A549 (cell line): ENCODE measurements around the gene FTCD.

ENCODE experiments used
- BHLHE40 ChIP-seq: IDR thresholded peaks from 2 replicates; pipeline ENCODE4 v1.6.1; 2012; ENCODE audit warnings: low read depth, low read length, inconsistent platforms
- CTCF ChIP-seq: fragments of >200 bp; sonication (Bioruptor Twin); formaldehyde crosslinking; IDR thresholded peaks from 3 replicates; pipeline ENCODE4 v1.5.1; 2016
- EP300 ChIP-seq, 2 experiments: fragments of >200 bp; sonication (Bioruptor Twin); formaldehyde crosslinking; IDR thresholded peaks; 2 replicates in 1 of 2; 3 replicates in 1 of 2; pipeline ENCODE4 v1.6.1; 2016 to 2017
- ESRRA ChIP-seq: fragments of 150-350 bp; IDR thresholded peaks from 2 replicates; pipeline ENCODE4 v1.6.1; 2014; ENCODE audit warnings: mild to moderate bottlenecking, low read length, borderline replicate concordance
- JUNB ChIP-seq: fragments of >200 bp; sonication (Bioruptor Twin); formaldehyde crosslinking; IDR thresholded peaks from 2 replicates; pipeline ENCODE4 v1.6.1; 2016
- MYC ChIP-seq: IDR thresholded peaks from 2 replicates; pipeline ENCODE4 v1.6.1; 2012; ENCODE audit warnings: mild to moderate bottlenecking, inconsistent platforms, low read length, improper control_type of control experiment, borderline replicate concordance
- POLR2A ChIP-seq: IDR thresholded peaks from 2 replicates; pipeline ENCODE4 v1.6.1; 2012; ENCODE audit warnings: mild to moderate bottlenecking, low read length
- POLR2AphosphoS2 ChIP-seq: conservative IDR thresholded peaks from 2 replicates; pipeline ENCODE4 v1.6.1; 2012; ENCODE audit warnings: low read length, improper control_type of control experiment, inconsistent platforms
- RAD21 ChIP-seq, 2 experiments: fragments of >200 bp in 1 of 2; sonication (Bioruptor Twin) in 1 of 2; formaldehyde crosslinking in 1 of 2; IDR thresholded peaks in 1 of 2; conservative IDR thresholded peaks in 1 of 2; 2 replicates in 1 of 2; 3 replicates in 1 of 2; pipeline ENCODE4 v1.6.1; 2012 to 2018; ENCODE audit warnings: inconsistent platforms in 1 of 2
- RARB ChIP-seq: fragments of 250-450 bp; sonication (Bioruptor Pico); IDR thresholded peaks from 2 replicates; pipeline ENCODE4 v1.8.0; 2021; ENCODE audit warnings: mild to moderate bottlenecking, moderate library complexity
- REST ChIP-seq: fragments of 200-600 bp; sonication (generic); IDR thresholded peaks from 2 replicates; pipeline ENCODE4 v1.6.1; 2016; ENCODE audit warnings: antibody characterized with exemption, mild to moderate bottlenecking, moderate library complexity
- RFX5 ChIP-seq: fragments of 450-650 bp; IDR thresholded peaks from 2 replicates; pipeline ENCODE4 v1.7.1; 2014; ENCODE audit warnings: antibody characterized with exemption, mild to moderate bottlenecking, moderate library complexity
- TP53 ChIP-seq: fragments of 250-450 bp; sonication (Bioruptor Pico); IDR thresholded peaks from 2 replicates; pipeline ENCODE4 v1.5.0; 2021; ENCODE audit warnings: mild to moderate bottlenecking, moderate library complexity

GRCh38 chr21:46191686-46192575 lies 36.6 kb upstream of the FTCD start:
- TF ChIP-seq TP53 (CRISPR knock-in tag), result no peak
- TF ChIP-seq POLR2A, result no peak
- no peak for TF ChIP-seq EP300 (IDR thresholded peaks at IDR 0.05)
- no peak for TF ChIP-seq CTCF
- TF ChIP-seq RFX5, result no peak
- TF ChIP-seq RARB (CRISPR knock-in tag), result no peak
- TF ChIP-seq BHLHE40, result no peak
- TF ChIP-seq MYC, result no peak
- TF ChIP-seq POLR2AphosphoS2, result no peak
- no peak for TF ChIP-seq JUNB
- no peak for TF ChIP-seq ESRRA
- TF ChIP-seq REST, result no peak
- TF ChIP-seq RAD21 (conservative IDR thresholded peaks at IDR 0.05 in 1 of 2, IDR thresholded peaks at IDR 0.05 in 1 of 2), result no peak
